MM.1S (cell line): Measurements from ENCODE around the gene PPM1F.

ENCODE experiments used
- DNase-seq: peaks from one replicate; pipeline ENCODE4 v3.0.0-alpha.2; 2015
- H2AFZ ChIP-seq: fragments of 300-600 bp; sonication (generic); 2 replicates; pipeline ENCODE4 v1.6.0; 2016; ENCODE audit warnings: antibody characterized with exemption, low read length
- H3F3A ChIP-seq: fragments of 300-600 bp; sonication (generic); 2 replicates; pipeline ENCODE4 v1.6.1; 2016; ENCODE audit warnings: mild to moderate bottlenecking, antibody characterized with exemption, low read length, moderate library complexity, mixed read lengths; ENCODE audit not compliant: insufficient read depth
- H3K27ac ChIP-seq: fragments of 300-600 bp; sonication (generic); 2 replicates; pipeline ENCODE4 v1.5.1; 2016; ENCODE audit warnings: mild to moderate bottlenecking, low read length
- H3K27me3 ChIP-seq: fragments of 300-600 bp; sonication (generic); replicated peaks from 2 replicates; pipeline ENCODE4 v1.6.0; 2016; ENCODE audit warnings: low read length; ENCODE audit not compliant: insufficient read depth
- H3K36me3 ChIP-seq: fragments of 300-600 bp; sonication (generic); replicated peaks from 2 replicates; pipeline ENCODE4 v1.6.1; 2016; ENCODE audit warnings: mild to moderate bottlenecking, low read length, mixed read lengths; ENCODE audit not compliant: insufficient read depth
- H3K4me1 ChIP-seq: fragments of 300-600 bp; sonication (generic); 2 replicates; pipeline ENCODE4 v1.6.1; 2016; ENCODE audit warnings: low read length, mixed read lengths
- H3K4me2 ChIP-seq: fragments of 300-600 bp; sonication (generic); 2 replicates; pipeline ENCODE4 v1.6.0; 2016; ENCODE audit warnings: low read depth, low read length
- H3K4me3 ChIP-seq: fragments of 300-600 bp; sonication (generic); 2 replicates; pipeline ENCODE4 v1.5.1; 2016; ENCODE audit warnings: low read length, mixed read lengths
- H3K79me2 ChIP-seq: fragments of 300-600 bp; sonication (generic); 2 replicates; pipeline ENCODE4 v1.6.1; 2016; ENCODE audit warnings: mixed run types, low read length, mixed read lengths
- H3K9ac ChIP-seq: fragments of 300-600 bp; sonication (generic); 2 replicates; pipeline ENCODE4 v1.6.1; 2016; ENCODE audit warnings: low read length, mixed read lengths
- H3K9me2 ChIP-seq: fragments of 300-600 bp; sonication (generic); replicated peaks from 2 replicates; pipeline ENCODE4 v1.6.1; 2016; ENCODE audit warnings: mild to moderate bottlenecking, low read length, mixed read lengths; ENCODE audit not compliant: insufficient read depth
- H3K9me3 ChIP-seq: fragments of 300-600 bp; sonication (generic); replicated peaks from 2 replicates; pipeline ENCODE4 v1.6.1; 2016; ENCODE audit warnings: mild to moderate bottlenecking, low read length, mixed read lengths; ENCODE audit not compliant: insufficient read depth
- H4K20me1 ChIP-seq: fragments of 300-600 bp; sonication (generic); 2 replicates; pipeline ENCODE4 v1.6.1; 2016; ENCODE audit warnings: mild to moderate bottlenecking, low read length, moderate library complexity, mixed read lengths; ENCODE audit not compliant: insufficient read depth
- EZH2 ChIP-seq: fragments of 300-600 bp; sonication (generic); optimal IDR thresholded peaks from 2 replicates; pipeline ENCODE3; 2017; ENCODE audit warnings: low read depth, mild to moderate bottlenecking, antibody characterized with exemption, low read length, mixed read lengths
- EZH2phosphoT487 ChIP-seq: fragments of 300-600 bp; sonication (generic); IDR thresholded peaks from 2 replicates; pipeline ENCODE4 v1.6.1; 2018; ENCODE audit warnings: antibody characterized with exemption, low read length
- TF ChIP-seq, protein P1 (sequence below): fragments of 300-600 bp; sonication (generic); IDR thresholded peaks from 2 replicates; pipeline ENCODE4 v1.5.1; 2016; ENCODE audit warnings: antibody characterized with exemption, low read length, mixed read lengths

PPM1F gene

DNA sequence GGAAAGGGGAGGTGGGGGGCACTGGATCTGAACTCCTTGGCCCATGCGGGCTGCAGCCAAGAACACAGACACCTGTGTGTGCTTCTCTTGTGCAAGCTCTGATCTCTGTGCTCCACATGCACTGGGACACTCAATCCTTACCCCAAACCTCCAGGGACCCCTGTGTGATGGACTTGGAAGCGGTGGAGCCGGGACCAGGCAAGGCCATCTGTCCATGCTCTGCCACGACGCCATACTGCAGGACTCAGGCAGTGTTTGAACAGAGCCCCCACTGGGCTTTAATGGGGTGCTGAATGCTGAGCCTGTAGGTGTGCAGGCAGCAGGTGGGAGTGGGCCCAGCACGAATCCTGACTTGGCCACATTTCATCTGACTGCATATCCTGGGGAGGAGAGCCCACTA is 23.4 kb downstream of the PPM1F start:
- no peaks in the 10 kb centered on the region for H3K9me3 ChIP-seq
- no peaks in the 10 kb centered on the region for H3K79me2 ChIP-seq
- no peak overlapping the region for H3K27ac ChIP-seq
- no peak for DNase-seq
- no peaks in the 10 kb centered on the region for H3K27me3 ChIP-seq
- no peaks in the 10 kb centered on the region for H3F3A ChIP-seq
- no peak overlapping the region for H3K9ac ChIP-seq
- no peak overlapping the region for H3K4me2 ChIP-seq
- H3K4me3 ChIP-seq: no peak overlapping the region
- H3K36me3 ChIP-seq: no peaks in the 10 kb centered on the region
- no peaks in the 10 kb centered on the region for H4K20me1 ChIP-seq
- no peaks in the 10 kb centered on the region for H3K9me2 ChIP-seq
- TF ChIP-seq EZH2 (no peak), EZH2phosphoT487 (no peak)
- TF ChIP-seq, protein P1, sequence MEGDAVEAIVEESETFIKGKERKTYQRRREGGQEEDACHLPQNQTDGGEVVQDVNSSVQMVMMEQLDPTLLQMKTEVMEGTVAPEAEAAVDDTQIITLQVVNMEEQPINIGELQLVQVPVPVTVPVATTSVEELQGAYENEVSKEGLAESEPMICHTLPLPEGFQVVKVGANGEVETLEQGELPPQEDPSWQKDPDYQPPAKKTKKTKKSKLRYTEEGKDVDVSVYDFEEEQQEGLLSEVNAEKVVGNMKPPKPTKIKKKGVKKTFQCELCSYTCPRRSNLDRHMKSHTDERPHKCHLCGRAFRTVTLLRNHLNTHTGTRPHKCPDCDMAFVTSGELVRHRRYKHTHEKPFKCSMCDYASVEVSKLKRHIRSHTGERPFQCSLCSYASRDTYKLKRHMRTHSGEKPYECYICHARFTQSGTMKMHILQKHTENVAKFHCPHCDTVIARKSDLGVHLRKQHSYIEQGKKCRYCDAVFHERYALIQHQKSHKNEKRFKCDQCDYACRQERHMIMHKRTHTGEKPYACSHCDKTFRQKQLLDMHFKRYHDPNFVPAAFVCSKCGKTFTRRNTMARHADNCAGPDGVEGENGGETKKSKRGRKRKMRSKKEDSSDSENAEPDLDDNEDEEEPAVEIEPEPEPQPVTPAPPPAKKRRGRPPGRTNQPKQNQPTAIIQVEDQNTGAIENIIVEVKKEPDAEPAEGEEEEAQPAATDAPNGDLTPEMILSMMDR: no peak
- H3K4me1 ChIP-seq: no peaks in the 10 kb centered on the region
- no peak overlapping the region for H2AFZ ChIP-seq

DNA sequence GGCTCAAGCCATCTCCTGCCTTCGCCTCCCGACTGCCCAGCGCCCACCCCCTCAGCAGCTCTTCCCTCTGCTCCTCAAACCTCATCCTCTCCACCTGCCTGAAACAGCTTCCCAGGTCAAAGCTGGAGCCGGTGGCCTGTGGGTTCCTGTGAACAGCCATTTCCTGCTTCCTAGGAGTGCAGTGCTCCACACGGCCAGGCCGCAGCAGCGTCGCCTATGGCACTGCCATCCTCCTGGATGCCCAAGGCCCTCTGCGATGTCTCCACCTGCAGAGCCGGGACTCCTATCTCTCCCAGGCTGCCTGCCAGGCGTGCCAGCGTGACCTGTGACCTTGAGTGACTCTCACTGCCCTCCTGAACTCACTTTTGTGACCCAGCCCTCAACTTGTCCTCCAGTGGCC is 24.6 kb downstream of the PPM1F start:
- Histone ChIP-seq H3K9ac (no peak overlapping the region), H3K4me3 (no peak overlapping the region), H3K4me1 (no peaks in the 10 kb centered on the region), H3F3A (no peaks in the 10 kb centered on the region), H3K9me2 (no peaks in the 10 kb centered on the region), H3K27ac (no peak overlapping the region), H3K27me3 (no peaks in the 10 kb centered on the region), H3K36me3 (no peaks in the 10 kb centered on the region), H3K4me2 (no peak overlapping the region), H3K9me3 (no peaks in the 10 kb centered on the region), H2AFZ (no peak overlapping the region), H4K20me1 (no peaks in the 10 kb centered on the region), H3K79me2 (no peaks in the 10 kb centered on the region)
- TF ChIP-seq, protein P1: no peak
- no peak for DNase-seq

DNA sequence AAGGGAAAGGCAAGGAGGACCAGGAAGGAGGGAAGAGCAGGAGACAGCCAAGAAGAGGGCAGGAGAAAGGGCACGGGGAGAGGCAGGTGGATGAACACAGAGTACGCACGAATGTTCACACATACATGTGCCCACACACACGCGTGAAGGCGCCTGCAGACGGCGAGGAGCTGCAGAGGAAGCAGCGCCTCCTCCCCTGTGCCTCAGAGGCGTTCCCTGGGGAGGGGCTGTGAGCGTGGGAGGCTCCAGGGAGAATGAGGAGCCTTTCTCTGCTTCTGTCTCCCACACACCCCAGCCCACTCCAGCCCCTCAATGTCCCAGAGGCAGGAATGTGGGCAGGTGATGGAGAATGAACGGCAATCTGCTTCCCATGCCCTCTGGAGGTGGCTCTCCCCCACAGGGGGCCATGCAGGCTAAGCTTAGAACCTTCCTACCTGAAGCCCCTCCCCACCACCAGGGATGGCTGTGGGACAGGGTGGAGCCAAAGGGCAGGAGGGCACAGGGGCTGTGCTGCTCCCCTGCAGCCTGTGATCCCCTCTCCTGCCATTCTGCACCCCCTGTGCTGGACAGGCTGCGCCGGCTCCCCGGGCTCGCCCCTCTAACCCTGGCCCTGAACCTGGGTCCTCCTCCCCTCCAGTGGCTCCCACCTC is 25.3 kb downstream of the PPM1F start:
- Histone ChIP-seq H3K9ac (no peak overlapping the region), H3F3A (no peaks in the 10 kb centered on the region), H3K27me3 (no peaks in the 10 kb centered on the region)

More for the DNA sequence above, 25.3 kb downstream of the PPM1F start:
- no peaks in the 10 kb centered on the region for H4K20me1 ChIP-seq
- H3K9me3 ChIP-seq: no peaks in the 10 kb centered on the region
- DNase-seq: no peak
- H3K9me2 ChIP-seq: no peaks in the 10 kb centered on the region
- no peak overlapping the region for H2AFZ ChIP-seq
- H3K36me3 ChIP-seq: no peaks in the 10 kb centered on the region
- H3K4me3 ChIP-seq: no peak overlapping the region
- H3K27ac ChIP-seq: no peak overlapping the region
- TF ChIP-seq EZH2phosphoT487: no peak
- no peak for TF ChIP-seq EZH2
- TF ChIP-seq, protein P1: no peak
- no peaks in the 10 kb centered on the region for H3K79me2 ChIP-seq
- no peak overlapping the region for H3K4me2 ChIP-seq
- no peaks in the 10 kb centered on the region for H3K4me1 ChIP-seq
